GM10266 (cell line): ENCODE data around the gene NXPH2.

ENCODE experiments used
- DNase-seq: peaks from one replicate; pipeline ENCODE4 v3.0.0; 2012; ENCODE audit errors: extremely low spot score
- CTCF ChIP-seq: IDR thresholded peaks from 2 replicates; pipeline ENCODE4 v1.5.1; 2012; ENCODE audit warnings: mild to moderate bottlenecking, low read depth; ENCODE audit not compliant: control insufficient read depth, insufficient read depth; ENCODE audit errors: missing control alignments

The NXPH2 gene

GRCh38 chr2:138732651-138733050 lies 47.5 kb downstream of the NXPH2 start:
- no peak for TF ChIP-seq CTCF
- DNase-seq, result no peak

GRCh38 chr2:138730497-138731030 lies 49.6 kb downstream of the NXPH2 start:
- no peak for TF ChIP-seq CTCF
- no peak for DNase-seq

- DNase-seq, result no peak
- TF ChIP-seq CTCF, result no peak
These were observed 52.2 kb downstream of the NXPH2 start for GRCh38 chr2:138727956-138728355.

- no peak for TF ChIP-seq CTCF
- no peak for DNase-seq
These were observed 53.5 kb downstream of the NXPH2 start for GRCh38 chr2:138726681-138727080.

- DNase-seq, result no peak
- no peak for TF ChIP-seq CTCF
These were observed 55.3 kb downstream of the NXPH2 start for GRCh38 chr2:138724729-138725459.

GRCh38 chr2:138724327-138724726 lies 55.9 kb downstream of the NXPH2 start:
- no peak for DNase-seq
- TF ChIP-seq CTCF, result no peak

GRCh38 chr2:138723196-138723987 lies 56.8 kb downstream of the NXPH2 start:
- TF ChIP-seq CTCF, result no peak
- no peak for DNase-seq
